Fibroblast of gingiva (primary cell): ENCODE results near the gene AQP3.
A peak's percentile ranks its signal among the peaks of the same experiment; 100 is the strongest.
"Not testable (repeated sequence)": the region's sequence is repeated elsewhere in the genome, so short reads cannot be mapped to it uniquely, and the experiment has no call there.

Experiments
- DNase-seq: peaks from one replicate; pipeline ENCODE4 v3.0.0-alpha.2; 2011; ENCODE audit warnings: low read depth

AQP3 gene

DNA sequence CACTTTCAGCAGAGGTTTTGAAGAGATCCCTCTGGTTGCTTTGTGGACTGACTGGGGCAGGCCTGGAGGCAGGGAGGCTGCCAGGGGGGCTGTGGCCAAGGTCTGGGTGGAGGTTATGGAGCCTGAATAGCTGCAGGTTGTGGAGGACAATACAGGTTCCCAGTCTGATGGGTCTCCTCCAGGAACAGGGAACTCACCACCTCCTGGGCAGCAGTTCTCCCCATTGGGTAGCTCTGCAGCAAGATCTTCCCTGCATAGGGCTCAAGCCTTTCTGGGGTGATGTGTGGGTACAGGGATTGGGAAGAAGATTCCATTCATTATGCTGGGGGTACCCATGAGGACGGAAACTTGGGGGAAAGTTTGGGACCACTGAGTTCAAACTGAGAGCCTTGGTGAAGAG is 6.8 kb downstream of the AQP3 start:
- DNase-seq: no peak

DNA sequence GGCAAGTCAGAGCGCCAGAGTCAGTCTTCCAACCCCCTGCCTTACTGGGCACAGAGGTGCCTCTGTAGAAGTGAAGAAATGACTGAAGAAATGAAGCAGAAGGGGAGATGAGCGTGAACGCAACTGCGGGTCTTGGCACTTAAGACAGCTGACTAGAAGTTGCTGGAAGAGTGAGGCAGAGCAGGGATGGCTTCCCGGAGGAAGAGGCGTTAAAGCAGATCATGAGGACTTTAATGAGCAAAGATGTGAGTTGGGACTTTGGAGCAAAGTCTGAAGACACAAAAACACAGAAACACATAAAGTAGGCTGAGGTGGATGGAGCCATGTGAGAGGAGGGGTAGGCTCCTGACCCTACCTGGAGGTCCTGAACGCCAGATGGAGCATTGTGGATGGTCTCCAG is 7.2 kb downstream of the AQP3 start:
- no peak for DNase-seq

DNA sequence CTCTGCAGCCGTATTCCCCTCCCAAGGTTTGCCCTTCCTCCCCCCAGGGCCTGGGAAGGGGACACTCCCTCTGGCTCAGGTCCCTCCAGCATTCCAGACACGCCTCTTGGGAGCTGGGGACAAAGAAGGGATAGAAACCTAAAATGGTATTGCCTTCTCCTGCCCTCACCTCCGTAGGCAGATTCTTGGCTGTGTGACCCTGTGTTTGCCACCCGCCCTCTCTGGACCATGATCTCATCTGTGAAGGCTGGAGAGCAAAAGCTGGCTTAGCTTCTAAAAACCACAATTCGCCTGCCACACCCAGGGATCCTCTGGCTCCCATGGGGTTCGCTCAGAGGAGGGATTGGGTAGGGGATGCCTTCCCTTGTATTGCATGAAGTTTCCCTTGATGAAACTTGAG is 7.7 kb downstream of the AQP3 start:
- peak; percentile 14 for DNase-seq

DNA sequence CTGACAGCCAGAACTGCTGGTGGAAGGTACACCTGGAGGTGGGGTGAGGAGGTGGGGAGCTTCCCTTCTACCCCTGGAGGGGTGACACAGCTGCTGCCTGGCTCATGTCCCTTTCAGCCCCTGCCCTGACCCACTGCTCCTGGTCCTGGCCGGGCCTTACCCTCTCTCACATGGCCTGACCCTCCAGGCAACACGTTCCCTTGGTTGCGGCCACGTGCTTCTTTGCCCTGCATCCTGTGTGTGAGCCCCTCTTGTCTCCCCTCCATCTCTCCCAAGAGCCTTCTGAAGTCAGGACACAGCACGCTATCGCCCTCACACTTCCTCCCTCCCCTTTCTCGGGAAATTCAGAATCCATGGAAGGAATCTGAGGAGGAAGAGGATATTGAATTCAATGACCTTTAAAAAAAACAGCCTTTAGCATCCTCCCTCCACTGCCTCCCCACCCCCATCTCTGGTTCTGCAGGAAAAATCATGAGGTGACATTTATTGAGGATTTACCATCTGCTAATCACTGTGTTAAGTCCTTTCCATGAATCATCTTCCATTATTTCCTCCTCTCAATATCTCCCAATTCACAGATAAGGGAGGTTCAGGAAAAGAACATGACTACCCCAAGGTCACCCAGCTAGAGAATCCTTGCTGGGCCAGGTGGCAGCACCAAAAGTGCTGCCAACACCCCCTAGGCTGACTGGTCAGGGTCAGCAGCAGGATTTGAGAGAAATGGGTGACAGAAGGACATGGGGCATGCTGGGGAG is 8.3 kb downstream of the AQP3 start:
- DNase-seq: no peak

DNA sequence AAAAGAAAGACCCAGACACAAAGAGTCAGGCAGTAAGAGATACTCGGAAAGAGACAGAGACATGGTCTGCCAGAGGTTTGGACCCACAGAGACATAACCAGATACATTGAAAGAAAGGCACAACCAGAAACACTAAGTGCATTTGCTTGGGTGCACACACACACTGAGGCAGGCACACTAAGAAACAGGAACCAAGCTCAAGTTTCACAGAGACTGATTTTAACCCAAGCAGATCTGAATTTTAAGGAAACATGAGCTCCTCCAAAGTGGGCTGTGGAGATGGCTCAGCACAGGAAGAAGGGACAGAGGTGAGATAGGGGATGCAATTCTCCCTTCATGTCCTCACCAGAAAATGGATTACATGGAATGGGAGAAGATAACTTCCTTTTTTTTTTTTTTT is 9.5 kb downstream of the AQP3 start:
- DNase-seq: no peak

DNA sequence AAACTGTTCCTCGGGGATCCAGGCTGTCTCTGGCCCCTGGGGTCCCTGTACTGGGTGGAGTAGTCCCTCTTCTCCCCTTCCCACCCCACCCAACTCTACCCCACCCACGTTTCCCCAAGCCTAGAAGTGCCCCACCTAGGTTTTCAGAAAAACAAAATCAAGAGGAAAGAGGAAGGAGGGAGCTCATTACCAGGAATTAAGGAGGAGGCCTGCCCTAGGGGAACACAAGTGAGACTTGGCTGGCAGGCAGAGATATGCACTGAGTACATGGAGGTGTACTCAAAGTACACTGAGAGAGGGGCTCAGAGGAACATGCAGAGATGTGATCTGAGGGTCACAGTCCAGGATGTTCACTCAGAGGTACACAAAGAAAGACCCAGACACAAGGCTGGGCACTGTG is 10.2 kb downstream of the AQP3 start:
- no peak for DNase-seq

DNA sequence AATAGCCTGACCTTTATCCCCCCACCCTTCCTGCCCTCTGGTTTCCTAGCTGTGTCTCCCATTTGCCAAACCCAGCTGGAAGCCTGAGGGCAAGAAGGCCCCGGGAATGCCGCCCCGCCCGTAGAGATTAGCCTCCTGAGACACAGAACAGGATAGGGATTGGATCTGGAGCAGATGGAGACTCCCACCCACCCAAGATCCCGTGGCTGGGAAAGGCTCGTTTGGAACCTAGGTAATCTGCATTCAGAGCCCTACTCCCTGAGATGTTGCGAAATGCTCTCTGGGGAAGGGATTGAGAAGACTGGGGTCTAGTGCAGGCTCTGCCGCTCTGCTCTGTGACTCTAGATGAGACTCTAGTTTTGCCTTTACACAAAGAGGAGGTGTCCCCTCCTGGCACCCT is 10.9 kb downstream of the AQP3 start:
- DNase-seq: no peak

DNA sequence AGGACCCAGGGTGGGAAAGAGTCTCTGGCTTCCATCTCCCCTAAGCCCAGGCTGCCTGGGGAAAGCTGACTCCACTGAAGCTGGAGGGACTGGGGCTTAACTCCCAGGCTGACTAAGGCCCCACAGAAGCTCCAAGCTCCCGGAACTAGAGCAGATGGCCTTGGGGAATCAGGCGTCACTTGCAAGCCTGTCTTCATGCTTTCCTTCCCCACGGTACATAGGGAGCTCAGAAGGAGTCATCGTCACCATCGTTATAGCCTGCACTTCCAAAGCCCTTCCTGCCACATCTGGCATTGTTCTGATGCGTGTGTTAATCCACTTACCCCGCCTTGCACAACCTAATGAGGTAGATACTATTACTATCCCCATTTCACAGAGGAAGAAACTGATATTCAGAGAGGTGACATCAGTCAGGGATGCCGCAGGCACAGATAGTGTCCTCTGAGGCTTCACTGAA is 11.5 kb downstream of the AQP3 start:
- DNase-seq: peak; percentile 12

DNA sequence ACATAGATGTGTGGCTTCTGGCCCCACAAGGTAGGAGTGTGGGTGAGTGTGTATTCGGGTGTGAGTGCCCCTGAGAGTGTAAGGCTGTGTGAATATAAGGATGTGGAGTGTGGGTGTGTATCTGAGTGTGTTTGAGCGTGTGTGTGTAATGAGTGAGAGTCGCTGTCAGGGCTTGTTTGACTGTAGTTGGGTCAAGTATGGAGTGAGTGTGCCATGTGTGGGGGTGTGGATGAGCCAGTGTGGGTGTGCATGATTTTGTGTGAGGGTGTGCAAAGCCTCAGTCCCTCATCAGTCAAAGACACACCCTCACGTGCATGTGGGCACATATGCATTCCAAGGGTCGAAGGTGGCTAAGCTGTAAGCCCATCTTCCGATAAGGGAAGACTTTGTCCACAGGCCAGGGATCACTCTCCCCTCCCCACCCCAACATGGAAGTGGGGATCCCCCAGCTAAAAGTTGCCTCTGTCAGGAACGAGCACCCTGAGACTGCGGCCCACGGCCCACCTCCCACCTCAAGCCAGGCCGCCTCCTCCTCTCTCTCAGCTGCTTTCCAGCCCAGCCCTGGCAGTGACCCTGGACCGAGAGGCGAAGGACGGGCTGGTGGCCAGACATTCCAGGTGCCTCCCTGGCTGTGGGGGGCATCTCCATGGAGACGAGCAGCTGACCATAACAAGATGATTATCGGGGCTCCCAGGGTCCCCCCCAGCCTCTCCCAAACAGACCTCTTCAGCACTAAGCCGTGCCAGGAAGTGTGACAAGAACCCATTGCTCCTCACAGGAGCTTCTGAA is 12.9 kb downstream of the AQP3 start:
- no peak for DNase-seq

DNA sequence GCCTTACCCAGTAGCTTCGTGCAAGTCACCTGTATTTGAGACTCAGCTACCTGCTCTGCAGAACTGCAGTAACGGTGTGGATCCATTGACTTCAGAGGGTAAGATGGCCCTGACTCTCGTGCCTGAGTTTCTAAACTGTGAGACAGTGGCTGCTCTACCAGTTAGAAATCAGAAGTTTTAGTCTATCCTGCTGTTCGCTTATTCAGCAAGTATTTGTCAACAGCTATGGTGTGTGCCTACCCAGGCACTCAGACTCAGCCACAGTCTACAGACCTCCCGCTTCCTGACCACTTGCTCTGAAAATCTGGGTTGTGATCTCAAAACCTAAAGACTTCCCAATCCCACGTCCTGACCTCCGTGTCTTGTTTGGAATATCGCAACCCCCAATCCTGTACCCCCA is 13.5 kb downstream of the AQP3 start:
- DNase-seq: no peak

DNA sequence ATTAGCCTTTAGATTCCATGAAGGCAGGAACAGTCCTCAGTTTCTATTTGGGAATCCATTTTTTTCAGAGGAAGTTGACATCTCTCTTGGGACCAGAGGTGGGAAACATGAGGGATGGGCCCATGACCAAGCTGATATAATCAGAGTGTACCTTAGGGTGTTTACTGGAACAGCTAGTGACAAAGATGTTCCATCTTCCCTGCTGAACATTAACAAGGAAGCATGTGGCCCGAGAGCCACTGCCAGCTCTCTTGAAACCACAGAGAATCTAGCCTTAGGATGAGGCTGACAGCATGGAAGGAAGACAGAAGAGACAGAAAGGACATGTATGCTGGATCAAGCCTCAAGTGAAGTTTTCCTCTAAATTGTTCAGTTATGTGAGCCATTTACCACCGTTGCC is 16.0 kb downstream of the AQP3 start:
- no peak for DNase-seq

DNA sequence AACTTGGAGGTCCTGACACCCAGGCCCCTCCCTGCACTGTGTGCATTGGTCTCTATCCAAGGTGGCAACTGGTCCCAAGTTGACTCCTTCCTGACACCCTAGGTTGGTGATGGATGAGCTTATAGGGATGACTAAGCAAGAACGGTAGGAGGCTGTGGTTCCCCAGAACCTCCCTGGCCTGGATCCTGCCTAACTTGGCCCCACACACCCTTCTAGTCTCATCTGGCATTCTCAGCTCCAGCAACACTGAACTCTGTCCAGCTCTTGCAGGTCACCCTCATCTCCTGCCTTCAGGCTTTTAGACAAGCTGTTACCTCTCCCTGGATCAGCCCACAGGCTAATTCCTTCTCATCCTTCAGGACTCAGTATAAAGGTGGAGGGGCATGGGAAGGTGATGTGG is 16.5 kb downstream of the AQP3 start:
- no peak for DNase-seq

DNA sequence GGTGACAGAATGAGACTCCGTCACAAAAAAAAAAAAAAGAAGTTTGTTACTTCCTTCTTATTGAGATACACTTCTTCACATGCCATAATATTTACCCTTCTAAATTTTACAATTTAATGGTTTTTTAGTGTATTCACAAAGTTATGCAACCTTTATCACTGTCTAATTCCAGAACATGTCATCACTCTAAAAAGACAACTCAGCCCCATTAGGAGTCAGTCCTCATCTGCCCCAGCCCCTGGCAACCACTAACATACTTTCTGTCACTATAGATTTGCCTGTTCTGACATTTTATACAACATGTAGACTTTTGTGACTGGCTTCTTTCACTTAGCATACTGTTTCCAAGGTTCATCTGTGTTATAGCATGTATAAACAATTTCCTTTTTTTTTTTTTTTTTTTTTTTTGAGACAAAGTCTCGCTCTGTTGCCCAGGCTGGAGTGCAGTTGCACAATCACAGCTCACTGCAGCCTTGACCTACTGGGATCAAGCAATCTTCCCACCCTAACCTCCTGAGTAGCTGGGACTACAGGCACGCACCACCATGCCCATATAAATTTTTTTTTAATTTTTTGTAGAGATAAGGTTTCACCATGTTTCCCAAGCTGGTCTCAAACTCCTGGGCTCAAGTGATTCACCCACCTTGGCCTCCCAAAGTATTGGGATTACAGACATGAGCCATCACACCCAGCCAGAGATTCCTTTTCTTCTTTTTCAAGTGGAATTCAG is 18.0 kb downstream of the AQP3 start:
- no peak for DNase-seq

DNA sequence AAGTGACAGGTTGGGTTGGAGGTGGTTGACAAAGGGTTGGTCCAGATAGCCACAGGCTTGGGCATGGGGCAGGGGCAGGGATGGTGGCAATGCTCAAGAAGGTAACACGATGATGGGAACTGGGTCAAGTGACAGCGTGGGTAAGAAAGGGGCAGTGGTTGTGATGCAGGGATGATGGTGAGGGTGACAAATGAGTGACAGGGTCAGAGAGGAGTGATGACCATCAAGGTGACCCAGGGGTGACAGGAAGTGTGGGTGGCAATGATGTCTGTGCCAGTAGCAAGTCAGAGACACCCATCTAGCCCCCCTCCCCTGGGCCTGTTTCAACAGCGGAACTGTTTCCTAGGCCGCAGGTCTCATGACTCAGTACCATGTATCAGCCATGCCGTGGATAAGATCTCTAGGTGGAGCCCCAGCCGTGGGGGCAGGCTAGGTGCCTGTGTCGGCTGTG is 20.5 kb downstream of the AQP3 start:
- no peak for DNase-seq

DNA sequence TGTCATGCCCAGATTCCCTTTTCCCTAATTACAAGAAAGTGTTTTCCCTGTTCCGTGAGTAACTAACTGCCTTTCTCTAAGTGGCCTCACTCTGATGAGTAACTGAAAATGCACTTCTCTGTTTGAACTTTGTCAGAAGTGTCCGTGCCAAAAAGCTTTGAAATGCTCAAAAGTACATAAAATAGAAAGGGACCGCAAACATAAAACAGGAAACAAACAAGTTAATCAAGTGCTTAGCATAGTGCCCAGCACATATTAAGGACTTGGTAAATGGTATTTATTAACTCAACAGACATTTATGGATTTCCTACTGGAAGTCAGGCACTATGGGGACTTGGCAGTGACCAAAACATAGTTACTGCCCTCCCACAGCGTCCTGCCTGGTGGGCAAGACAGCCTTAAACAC is 22.3 kb downstream of the AQP3 start:
- no peak for DNase-seq

DNA sequence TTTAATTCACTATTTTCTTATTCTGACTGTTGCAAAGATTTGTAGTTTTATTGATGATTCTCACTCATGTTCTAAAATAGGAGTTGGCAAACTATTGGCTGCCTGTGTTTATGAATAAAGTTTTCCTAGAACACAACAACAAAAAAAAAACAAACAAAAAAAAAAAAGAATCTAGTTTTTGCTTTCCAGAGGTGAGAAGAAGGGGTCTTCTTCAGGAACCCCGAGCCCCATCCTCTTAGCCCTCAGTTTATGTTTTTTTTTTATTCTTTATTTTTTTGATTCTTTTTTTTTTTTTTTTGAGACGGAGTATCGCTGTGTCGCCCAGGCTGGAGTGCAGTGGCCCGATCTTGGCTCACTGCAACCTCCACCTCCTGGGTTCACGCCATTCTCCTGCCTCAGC is 22.9 kb downstream of the AQP3 start:
- DNase-seq: not testable (repeated sequence)

DNA sequence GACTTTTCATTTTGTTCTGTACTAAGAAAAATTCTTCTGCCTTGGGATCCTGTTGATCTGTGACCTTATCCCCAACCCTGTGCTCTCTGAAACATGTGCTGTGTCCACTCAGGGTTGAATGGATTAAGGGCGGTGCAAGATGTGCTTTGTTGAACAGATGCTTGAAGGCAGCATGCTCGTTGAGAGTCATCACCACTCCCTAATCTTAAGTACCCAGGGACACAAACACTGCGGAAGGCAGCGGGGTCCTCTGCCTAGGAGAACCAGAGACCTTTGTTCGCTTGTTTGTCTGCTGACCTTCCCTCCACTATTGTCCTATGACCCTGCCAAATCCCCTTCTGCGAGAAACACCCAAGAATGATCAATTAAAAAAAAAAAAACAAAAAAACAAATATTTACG is 23.4 kb downstream of the AQP3 start:
- not testable (repeated sequence) for DNase-seq

DNA sequence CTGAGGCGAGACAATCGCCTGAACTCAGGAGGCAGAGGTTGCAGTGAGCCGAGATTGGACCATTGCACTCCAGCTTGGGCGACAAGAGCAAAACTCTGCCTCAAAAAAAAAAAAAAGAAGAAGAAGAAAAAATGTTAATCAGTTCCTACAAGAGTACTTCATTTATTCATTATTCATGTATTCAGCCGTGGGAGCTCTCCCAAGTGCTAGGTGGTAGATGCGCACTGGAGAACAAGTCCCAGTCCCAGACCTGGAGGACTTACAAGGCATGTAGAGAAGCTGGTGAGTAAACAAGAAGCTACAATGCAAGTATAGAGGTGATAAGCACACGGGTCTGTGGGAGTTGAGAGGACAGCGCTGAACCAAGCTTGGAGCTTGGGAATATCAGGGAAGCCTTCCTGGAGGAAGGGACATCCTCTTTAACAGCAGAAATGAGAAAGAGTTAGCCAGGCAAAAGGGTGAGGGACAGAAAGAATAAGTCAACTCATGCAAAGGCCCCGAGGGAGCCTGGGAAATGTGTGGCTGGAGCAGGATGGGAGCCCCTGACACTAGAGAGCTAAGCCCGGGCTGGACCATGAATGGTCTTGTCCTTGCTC is 27.6 kb downstream of the AQP3 start:
- no peak for DNase-seq

DNA sequence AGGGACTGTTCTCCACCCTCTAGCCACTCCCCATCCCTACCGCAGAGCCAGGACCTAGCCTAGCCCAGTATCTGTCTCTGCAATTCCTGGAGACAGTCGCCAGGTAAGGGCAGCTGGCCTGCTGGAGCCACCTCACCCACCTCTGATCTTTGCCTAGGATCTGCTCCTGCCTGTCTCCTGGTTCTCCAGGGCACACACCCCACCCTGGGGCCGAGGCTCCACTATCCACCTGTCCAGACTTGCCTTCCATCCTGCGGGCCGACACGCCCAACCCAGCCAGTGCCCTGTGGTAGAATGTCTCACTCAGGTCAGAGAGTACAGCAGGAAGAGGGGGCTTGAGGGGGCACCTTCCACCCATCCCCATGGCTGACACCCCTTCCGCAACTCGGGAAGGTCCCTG is 29.3 kb downstream of the AQP3 start:
- no peak for DNase-seq

DNA sequence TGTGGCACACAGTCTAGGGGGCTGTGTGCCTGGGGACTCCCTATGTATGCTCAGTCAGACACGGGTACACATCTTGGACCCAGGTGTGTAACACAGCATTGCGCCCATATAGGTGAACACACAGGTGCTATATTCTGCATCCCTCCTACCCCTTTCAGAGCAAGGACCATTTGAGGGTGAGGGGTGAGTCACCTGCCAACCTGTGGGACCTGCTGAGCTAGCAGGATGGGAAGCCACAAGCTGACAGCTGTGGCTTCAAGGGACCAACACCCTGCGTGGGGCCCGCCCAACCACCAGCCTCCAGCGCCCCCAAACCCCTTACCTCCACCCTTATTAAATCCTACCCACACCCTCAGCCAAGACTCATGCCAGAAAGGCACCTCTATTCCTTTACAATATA is 30.4 kb downstream of the AQP3 start:
- DNase-seq: no peak

DNA sequence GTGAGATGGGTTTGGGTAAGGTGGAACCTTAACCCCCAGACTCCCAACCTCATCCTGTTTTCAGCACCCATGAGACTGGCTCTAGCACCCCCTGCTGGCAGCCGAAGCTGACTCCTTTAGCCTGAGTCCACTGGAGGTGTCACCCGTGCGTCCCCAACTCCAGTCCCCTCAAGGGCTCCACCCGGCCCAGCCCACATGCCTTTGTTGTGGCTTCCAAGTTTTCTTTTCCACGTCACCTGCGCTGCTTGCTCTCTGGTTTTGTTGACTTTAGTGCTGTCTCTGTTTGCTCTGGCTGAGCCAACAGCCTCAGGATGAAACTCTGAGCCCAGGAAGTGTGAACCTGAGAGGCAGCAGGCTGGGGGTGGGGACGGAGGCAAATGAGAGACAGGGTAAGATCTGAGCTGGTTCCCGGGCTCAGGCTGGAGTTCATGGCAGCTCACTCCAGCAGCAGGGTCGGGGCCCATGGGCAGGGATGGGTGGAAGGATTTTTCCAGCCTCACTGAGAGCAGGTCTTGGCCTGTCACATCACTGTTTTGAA is 31.8 kb downstream of the AQP3 start:
- DNase-seq: peak; percentile 34

DNA sequence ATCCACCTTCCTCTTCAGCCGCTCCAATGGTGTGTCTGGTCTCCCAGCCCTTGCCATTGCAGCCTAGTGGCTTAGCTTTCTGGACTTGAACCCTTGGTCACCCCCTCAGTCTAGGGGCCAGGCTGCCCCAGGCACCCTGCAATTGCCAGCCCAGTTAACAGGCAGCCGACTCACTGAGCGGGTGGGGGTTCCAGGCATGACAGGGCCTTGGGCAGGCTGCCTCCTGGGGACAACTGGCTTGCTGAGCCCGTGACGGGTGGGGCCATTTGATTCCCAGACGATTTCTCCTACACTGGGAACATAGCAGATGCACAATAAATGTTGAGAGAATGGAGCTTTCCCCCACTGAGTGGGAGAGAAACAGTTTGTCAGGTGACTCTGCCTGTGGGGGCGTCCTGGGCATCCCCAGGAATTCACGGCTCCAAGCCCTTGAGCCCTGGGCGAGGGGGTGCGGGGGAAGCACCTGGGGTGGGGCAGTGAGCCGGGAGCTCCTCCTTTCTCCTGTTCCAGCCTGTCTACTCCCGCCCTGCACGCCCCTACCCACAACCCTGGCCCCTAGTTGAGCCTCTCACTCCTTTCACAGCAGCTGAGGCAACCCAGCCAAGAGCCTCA is 32.4 kb downstream of the AQP3 start:
- DNase-seq: no peak
